Lower leg skin (tissue), 4 donors: ENCODE measurements around the gene ALPK1. TPM values are rescaled to one million over a fixed set of nuclear protein-coding genes. Genes with fewer than 3 reads are reported as not detected.
A peak's percentile ranks its signal among the peaks of the same experiment; 100 is the strongest.

Source experiments
- DNase-seq, 2 donors: peaks; one replicate each; pipeline ENCODE4 v3.0.0-alpha.2; 2019; ENCODE audit warnings: low spot score in 2 of 2
- H3K4me3 ChIP-seq: fragments of 200-600 bp; sonication (generic); 2 replicates; pipeline ENCODE4 v1.5.1; 2017; ENCODE audit warnings: mild to moderate bottlenecking, low read depth; ENCODE audit not compliant: poor library complexity, severe bottlenecking
- CTCF ChIP-seq, 3 donors: fragments of 450-650 bp; IDR thresholded peaks; one replicate each; pipeline ENCODE4 v1.5.1; 2016; ENCODE audit warnings: antibody characterized with exemption in 3 of 3, mild to moderate bottlenecking in 3 of 3, moderate library complexity in 2 of 3
- POLR2A ChIP-seq, 2 donors: fragments of 450-650 bp; IDR thresholded peaks; one replicate each; pipeline ENCODE4 v1.6.1; 2016 to 2017; ENCODE audit warnings: antibody characterized with exemption in 2 of 2, mild to moderate bottlenecking in 1 of 2, moderate library complexity in 1 of 2
- WGBS, 2 donors: methylation state at CpG; one replicate each; pipeline ENCODE4 v1.1.5; 2018; 5-methylcytosine and 5-hydroxymethylcytosine counted together
- intact Hi-C: fragments of 100-400 bp; cut with DNase I; formaldehyde crosslinking; loops from one replicate; pipeline ENCODE4 v1.15.0; 2023; ENCODE audit warnings: low total_unique reads
- total RNA-seq, 4 donors: library from RNA; depleted of rRNA; stranded (reverse); fragments of >200 nt; gene quantifications; one replicate each; pipeline ENCODE4 v1.1.0, GENCODE V29; 2016

Gene ALPK1
- total RNA-seq, 4 donors from 2014 or later: 15.9 to 24.0 (median 19.7) TPM

GRCh38 chr4:112321776-112322684 is 24.9 kb downstream of the ALPK1 start:
- WGBS, 2 donors: 28 to 33% methylated on average over 4 of the region's 4 CpGs
- TF ChIP-seq CTCF (IDR thresholded peaks at IDR 0.05) (no peak), POLR2A (IDR thresholded peaks at IDR 0.05) (no peak)
- peak; percentile 50 to 87 for DNase-seq
- H3K4me3 ChIP-seq: no peak overlapping the region
- intact Hi-C loops: no loop called here

DNA sequence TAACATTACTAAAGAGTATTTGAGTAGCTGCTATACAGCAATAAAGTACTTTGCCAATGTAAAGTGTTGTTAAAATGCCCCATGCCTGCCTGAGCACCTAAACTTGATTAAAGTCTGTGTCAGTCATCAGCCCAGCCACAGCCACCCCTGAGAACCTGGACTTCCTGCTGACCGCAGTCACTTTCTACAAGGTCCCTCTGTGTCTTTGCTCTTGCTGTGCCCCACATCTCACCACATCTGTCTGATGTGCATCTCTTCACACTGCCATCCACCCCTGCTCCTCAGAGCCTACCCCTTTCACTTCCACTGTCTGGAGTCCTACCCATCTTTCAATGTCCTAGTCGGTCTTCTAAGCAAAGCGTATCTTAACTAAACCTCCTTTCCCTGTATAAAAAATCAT is 25.7 kb downstream of the ALPK1 start:
- 94 to 98% methylated on average over 3 of the region's 3 CpGs for WGBS, 2 donors
- intact Hi-C loops: no loop called here
- DNase-seq: no peak
- H3K4me3 ChIP-seq: no peak overlapping the region
- TF ChIP-seq CTCF (IDR thresholded peaks at IDR 0.05) (no peak), POLR2A (IDR thresholded peaks at IDR 0.05) (no peak)

GRCh38 chr4:112325530-112325929 is 28.4 kb downstream of the ALPK1 start:
- H3K4me3 ChIP-seq: no peak overlapping the region
- WGBS, 2 donors: 87 to 94% methylated on average over 6 of the region's 6 CpGs
- no peak for DNase-seq
- intact Hi-C loops: no loop called here
- TF ChIP-seq CTCF (IDR thresholded peaks at IDR 0.05) (no peak), POLR2A (IDR thresholded peaks at IDR 0.05) (no peak)

- no peak for DNase-seq
- intact Hi-C loops: no loop called here
- no peak for TF ChIP-seq POLR2A (IDR thresholded peaks at IDR 0.05)
- TF ChIP-seq CTCF (IDR thresholded peaks at IDR 0.05): no peak
- no peak overlapping the region for H3K4me3 ChIP-seq
- 63 to 67% methylated on average over 9 of the region's 9 CpGs for WGBS, 2 donors
Measured at GRCh38 chr4:112327965-112328733, 31.0 kb downstream of the ALPK1 start.

DNA sequence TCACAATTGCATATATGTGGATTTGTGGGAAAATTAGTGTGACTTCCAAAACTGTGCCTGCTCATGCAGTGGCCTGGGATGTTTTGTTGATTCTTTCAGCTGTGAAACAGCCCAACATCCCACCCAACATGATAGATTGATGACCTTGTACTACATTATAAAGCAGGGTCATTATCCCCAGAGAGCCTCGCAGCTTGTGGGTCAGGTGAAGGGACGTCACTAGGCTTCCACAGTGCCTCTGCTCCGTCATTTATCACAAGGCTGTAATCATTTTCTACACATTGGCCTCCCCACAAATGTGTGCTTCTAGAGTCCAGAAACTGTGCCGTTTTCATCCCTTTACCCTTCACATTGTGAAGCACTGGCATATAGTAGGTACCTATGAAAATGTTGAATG is 31.6 kb downstream of the ALPK1 start:
- no peak overlapping the region for H3K4me3 ChIP-seq
- intact Hi-C loops: no loop called here
- WGBS, 2 donors: 92 to 96% methylated on average over 4 of the region's 4 CpGs

More for the DNA sequence above, 31.6 kb downstream of the ALPK1 start:
- DNase-seq: no peak
- no peak for TF ChIP-seq POLR2A (IDR thresholded peaks at IDR 0.05)
